HG03439 (cell line): Measurements from ENCODE around the gene SLBP.

Experiments used
- ATAC-seq: cut with Tn5 transposase; IDR thresholded peaks from one replicate; pipeline ENCODE4 v1.9.1; 2021; ENCODE audit warnings: mild to moderate bottlenecking, moderate library complexity; ENCODE audit not compliant: unreplicated experiment

The SLBP gene

GRCh38 chr4:1658146-1658545 lies 54.0 kb downstream of the SLBP start:
- ATAC-seq = no peak

GRCh38 chr4:1656986-1657385 lies 55.1 kb downstream of the SLBP start:
- no peak for ATAC-seq

- ATAC-seq = no peak
Observed at GRCh38 chr4:1656132-1656531, 56.0 kb downstream of the SLBP start.

- ATAC-seq = no peak
Observed at GRCh38 chr4:1655676-1656075, 56.4 kb downstream of the SLBP start.

DNA sequence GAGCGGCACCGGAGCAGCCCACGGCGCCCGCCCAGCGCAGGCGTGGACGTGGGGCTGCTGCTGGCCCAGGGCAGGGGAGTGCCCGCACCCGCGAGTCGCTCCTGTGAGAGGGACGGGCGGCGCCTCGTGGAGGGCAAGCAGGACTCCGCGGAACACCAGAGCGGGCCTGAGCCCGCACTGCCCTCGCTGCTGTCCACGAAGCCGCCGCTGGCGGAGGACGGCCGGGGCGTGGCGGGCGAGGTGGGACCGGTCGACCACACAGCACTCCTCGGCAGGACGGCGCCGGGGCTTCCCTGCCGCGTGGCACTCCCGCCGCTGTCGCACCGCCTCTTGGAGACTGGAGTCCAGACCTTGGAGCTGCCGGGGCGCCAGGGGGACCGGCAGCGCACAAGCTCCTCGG lies 57.0 kb downstream of the SLBP start:
- no peak for ATAC-seq

DNA sequence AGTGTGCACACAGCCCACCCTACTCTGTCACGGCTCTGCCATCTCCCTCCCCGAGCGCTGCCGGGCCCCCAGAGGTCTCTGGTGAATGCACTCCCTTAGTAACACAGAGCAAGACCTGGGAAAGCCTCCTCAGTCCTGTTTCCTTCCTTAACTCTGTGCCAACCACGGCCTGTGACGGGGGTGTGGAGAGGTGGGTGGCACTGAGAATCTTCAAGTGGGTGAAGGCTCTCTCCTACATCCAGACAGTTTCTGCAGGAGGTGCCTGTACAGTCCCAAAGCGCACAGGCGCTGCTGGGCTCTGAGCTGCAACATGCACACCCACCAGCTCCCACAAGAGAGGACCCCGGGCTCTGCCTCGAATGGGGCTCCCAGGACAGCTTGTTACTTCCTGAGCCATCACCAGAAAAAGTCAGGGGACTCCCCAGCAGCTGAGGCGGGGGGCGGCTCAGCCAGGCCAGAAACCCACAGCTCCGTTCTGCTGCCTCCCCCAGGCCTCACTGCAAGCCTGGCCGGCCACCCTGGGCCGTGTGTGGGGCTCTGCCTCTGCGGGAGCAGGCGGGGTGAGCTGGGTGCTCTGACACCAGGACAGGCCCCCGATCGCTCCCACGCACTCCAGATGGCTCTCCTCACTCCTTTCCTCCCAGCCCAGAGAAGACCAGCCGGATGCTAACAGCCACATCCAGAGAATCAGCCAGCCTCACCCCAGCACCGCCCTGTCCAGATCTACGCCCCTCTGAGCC lies 57.7 kb downstream of the SLBP start:
- no peak for ATAC-seq

DNA sequence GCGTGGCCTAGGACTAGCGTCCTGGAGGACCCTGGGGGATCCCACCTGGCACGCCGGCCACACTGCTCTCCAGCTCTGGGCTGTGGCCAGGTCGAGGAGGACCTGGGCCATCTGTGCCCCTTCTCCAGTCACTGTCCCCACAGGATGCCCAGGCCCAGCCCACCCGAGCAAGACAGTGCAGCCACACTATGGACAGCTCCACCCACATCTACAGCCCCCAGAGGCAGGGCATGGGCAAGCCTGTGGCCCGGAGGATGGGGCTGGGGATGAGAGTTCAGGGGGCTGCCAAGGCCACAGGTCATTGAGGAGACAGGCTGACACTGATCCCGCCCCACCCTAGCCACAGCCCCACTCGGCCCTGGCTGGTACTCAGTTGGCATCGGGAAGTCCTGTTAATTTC lies 58.3 kb downstream of the SLBP start:
- ATAC-seq = no peak

DNA sequence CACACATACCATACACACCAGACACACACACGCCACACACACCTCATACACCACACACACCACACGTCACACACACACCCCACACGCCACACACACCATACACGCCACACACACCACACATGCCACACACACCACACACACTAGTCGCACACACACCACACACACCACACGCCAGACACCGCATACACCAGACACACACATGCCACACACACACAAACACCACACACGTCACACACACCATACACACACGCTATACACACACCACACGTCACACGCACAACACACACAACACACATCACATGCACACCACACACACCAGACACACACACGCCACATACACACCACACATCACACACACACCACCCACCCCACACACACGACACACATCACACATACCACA lies 60.0 kb downstream of the SLBP start:
- ATAC-seq = no peak

DNA sequence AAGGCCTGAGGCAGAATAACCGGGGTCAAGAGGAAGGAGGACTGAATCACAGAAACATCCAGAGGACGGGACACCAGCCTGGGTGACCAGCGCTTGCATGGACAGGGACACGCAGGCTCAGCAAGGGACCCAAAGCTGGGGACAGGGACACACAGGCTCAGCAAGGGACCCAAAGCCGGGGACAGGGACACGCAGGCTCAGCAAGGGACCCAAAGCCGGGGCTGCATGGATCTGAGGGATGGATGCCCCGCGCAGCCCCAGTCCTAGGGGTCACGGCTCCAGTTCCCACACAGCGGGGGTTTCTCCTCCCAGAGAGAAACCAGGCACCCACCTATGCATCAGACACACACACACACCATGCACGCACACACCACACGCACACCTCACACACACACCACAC lies 60.5 kb downstream of the SLBP start:
- ATAC-seq = no peak

DNA sequence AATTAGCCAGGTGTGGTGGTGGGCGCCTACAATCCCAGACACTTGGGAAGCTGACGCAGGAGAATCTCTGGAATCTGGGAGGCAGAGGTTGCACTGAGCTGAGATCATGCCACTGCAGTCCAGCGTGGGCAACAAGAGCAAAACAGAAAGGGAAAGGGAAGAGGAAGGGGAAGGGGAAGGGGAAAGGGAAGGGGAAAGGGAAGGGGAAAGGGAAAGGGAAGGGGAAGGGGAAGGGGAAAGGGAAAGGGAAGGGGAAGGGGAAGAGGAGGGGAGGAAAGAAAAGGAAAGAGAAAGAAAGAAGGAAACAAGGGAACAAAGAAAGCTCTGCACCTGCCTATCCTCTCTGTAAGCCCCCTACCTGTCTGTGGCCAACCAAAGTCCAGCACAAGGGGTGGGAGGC lies 63.2 kb downstream of the SLBP start:
- no peak for ATAC-seq

DNA sequence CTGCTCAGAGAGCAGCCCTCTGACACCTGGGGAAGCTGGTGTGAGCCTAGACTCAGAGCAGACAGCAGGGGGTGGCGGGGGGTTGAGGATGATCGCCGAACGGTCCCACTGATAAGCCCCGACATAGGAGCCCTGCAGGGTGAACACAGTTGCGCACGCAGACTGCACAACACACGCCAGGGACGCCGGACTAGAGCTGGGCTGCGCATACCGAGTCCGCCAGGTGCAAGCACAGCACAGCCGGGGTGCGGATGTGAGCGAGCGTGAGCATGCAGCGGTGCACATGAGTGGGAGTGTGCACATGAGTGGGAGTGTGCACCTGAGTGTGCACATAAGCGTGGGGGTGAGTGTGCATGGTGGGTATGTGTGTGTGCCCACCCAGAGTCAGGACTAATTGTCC lies 64.7 kb downstream of the SLBP start:
- ATAC-seq = no peak

GRCh38 chr4:1646690-1647089 lies 65.4 kb downstream of the SLBP start:
- no peak for ATAC-seq

GRCh38 chr4:1644891-1645657 lies 67.0 kb downstream of the SLBP start:
- no peak for ATAC-seq

DNA sequence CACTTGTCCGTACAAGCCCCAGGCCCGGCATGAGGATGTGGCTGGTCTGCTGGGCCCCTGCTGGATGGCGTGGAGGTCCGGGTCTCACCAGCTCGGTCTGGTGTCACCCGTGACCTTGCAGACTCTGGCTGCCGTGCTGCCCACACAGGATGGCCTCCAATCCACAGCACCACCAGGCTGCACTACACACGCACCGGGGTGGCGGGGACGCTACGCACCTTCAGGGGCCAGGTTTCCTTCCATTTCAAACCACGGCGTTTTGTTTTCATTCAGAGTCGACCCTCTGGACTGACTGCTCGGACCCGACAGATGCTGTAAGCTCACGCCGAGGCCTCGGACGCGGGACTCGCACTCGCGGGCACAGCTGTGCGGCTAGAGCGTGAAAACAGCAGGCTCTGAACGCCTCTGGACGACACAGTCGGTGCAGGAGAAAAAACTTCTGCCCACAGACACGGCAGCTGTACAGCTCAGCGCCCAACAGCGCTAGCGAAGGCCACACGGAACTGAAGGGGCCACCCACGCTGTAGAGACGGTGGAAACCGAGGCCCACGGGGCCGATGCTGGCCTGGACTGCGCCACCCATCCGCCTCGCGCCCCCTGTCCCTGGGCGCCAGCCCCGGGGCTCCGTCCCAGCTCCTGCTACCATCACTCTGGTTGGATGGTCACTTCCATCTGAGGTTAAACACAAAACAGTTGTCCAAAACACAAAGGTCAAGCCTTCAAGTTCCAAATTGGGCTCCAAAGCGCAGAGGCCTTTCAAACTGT lies 68.0 kb downstream of the SLBP start:
- no peak for ATAC-seq
